Activated CD8-positive, alpha-beta memory T cell treated with anti-CD3 and anti-CD28 coated beads, Interleukin-2, amount 50 U/mL, for 4 hours (primary cell): ENCODE data around the gene COX5B.
"Not testable (repeated sequence)": the region's sequence is repeated elsewhere in the genome, so short reads cannot be mapped to it uniquely, and the experiment has no call there.

ENCODE experiments used
- DNase-seq: peaks from one replicate; pipeline ENCODE4 v3.0.0-alpha.2; 2020

COX5B gene

GRCh38 chr2:97675430-97676113, 29.7 kb downstream of the COX5B start:
- DNase-seq = no peak

- no peak for DNase-seq
These were observed 30.8 kb downstream of the COX5B start for GRCh38 chr2:97676620-97677019.

GRCh38 chr2:97677480-97677879, 31.6 kb downstream of the COX5B start:
- no peak for DNase-seq

GRCh38 chr2:97678298-97678697, 32.4 kb downstream of the COX5B start:
- no peak for DNase-seq

GRCh38 chr2:97687235-97687634, 41.4 kb downstream of the COX5B start:
- DNase-seq = not testable (repeated sequence)

GRCh38 chr2:97688062-97688827, 42.4 kb downstream of the COX5B start:
- DNase-seq = no peak

- DNase-seq = no peak
These were observed 45.3 kb downstream of the COX5B start for GRCh38 chr2:97691166-97691565.

- DNase-seq = no peak
These were observed 47.6 kb downstream of the COX5B start for GRCh38 chr2:97693476-97693875.

GRCh38 chr2:97695744-97696143, 49.9 kb downstream of the COX5B start:
- DNase-seq = no peak

GRCh38 chr2:97697252-97698235, 51.7 kb downstream of the COX5B start:
- DNase-seq = peak; percentile 97
